ENCODE data around the gene COL6A1. TPM values are rescaled to one million over a fixed set of nuclear protein-coding genes. Genes with fewer than 3 reads are reported as not detected.

Gene COL6A1
- polyA plus RNA-seq, 3 donors from 2014 or later: 0.17 to 0.18 TPM; not detected in 1

DNA sequence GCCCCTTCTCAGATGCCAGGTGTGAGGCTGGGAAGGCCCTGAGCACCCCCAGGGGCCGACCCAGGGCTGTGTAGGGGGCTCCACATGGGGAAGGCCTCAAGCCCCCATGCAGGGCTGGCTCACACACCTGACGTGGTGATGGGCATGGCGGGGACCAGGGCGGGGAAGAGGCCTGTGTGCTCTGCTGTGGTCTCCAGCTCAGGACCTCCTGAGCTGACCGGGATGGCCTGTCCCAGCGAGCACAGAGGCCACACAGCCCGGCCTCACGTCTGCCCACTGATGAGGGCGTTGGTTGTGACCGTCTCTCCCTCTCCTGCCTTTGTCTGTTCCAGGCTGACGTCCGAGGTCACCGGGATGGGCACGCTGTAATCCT is 40.2 kb upstream of the COL6A1 start:
- Mint-ChIP-seq H3K36me3 (no peaks in the 10 kb centered on the region), H3K27me3 (ENCODE audit: low read depth in 3 of 3) (no peaks in the 10 kb centered on the region), H3K9me3 (no peaks in the 10 kb centered on the region), H3K4me1 (no peaks in the 10 kb centered on the region), H3K4me3 (no peak overlapping the region), H3K27ac (no peak overlapping the region)
- no peak for DNase-seq

DNA sequence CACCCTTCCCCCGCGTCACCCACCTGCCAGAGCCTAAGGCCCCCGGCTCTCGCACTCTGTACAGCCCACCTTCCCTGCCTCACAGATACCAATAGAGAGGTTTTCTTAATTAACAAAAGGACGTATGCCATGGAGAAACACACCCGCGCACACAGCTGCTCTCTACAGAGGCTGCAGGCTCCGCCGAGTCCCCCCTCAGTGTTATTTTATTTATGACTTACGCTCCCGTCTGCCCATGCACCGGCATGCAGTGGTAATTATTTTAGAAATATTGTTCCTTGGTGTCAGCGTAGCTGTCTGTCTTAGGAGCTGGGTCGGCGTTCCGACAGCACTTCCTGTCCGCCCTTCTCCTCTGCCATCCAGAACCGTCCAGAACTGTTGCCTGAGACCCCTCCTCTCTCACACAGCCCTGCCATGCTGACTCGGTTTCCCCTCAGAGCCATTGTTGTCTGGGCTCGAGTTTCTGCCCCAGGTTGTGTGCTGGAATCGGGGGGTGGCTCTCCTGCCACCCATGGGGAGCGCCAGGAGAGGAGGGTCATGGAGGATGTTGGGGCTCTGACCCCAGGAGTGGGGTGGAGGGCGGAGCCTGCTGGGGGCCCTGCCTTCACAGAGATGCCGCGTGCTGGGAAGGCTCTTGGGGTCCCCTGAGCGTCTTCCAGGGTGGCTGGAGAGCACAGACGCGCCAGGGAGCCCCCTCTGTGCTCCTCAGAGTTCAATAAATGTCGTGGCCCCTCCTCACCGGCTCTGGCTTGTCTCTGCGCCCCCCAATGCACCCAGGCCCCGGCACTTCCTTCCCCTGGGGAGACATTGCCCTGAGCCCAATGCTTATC is 39.6 kb upstream of the COL6A1 start:
- Mint-ChIP-seq H3K9me3 (no peaks in the 10 kb centered on the region), H3K27me3 (ENCODE audit: low read depth in 3 of 3) (no peaks in the 10 kb centered on the region), H3K27ac (no peak overlapping the region), H3K4me3 (no peak overlapping the region), H3K36me3 (no peaks in the 10 kb centered on the region), H3K4me1 (no peaks in the 10 kb centered on the region)
- DNase-seq: no peak

DNA sequence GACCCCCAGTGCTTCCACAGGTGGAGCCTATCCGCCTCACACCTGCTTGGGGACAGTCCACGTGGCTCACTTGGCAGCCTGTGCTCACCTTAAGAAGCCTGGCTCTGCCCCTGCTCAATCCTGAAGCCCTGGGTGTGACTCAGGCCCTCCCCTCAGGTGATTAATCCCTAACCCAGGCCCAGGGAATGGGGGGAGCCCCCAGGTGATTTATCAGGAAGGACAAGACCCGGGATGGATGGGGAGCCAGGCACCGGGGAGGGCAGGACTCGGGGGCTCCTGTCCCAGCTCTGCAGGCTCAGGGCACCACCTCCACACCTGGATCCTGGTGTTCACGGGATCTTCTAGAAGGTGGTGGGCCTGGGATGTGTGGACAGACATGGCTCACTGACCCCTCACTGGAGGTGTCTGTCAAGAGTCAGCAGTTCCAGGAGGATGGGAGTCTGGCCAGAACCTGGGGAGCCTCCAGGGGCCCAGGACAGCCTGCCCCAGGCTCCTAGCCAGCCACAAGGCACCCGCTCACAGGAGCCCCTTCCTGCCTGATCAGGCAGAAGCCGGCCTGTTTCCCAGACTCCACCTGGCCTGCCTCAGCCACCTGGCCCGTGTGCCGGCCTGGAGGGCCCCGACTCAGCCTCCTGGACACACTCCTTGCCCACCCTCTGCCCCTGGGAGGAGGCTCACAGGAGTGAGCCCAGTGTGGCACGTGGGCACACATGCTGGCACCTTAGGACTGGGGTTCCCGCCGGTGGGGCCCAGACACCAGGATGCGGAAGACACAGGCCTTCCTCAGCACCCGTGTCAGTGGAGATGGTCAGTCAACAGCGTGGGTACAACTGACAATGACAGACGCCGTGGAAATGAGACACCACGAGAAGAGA is 38.6 kb upstream of the COL6A1 start:
- no peaks in the 10 kb centered on the region for H3K27me3 Mint-ChIP-seq (ENCODE audit: low read depth in 3 of 3)
- no peak overlapping the region for H3K4me3 Mint-ChIP-seq
- H3K36me3 Mint-ChIP-seq: no peaks in the 10 kb centered on the region
- H3K4me1 Mint-ChIP-seq: no peaks in the 10 kb centered on the region
- no peaks in the 10 kb centered on the region for H3K9me3 Mint-ChIP-seq
- H3K27ac Mint-ChIP-seq: peak overlapping the region in 1 of 6 donors; percentile 55
- no peak for DNase-seq

- Mint-ChIP-seq H3K4me3 (no peak overlapping the region), H3K27ac (no peak overlapping the region), H3K27me3 (ENCODE audit: low read depth in 3 of 3) (no peaks in the 10 kb centered on the region), H3K36me3 (no peaks in the 10 kb centered on the region), H3K4me1 (no peaks in the 10 kb centered on the region), H3K9me3 (no peaks in the 10 kb centered on the region)
- DNase-seq: no peak
These were observed 37.7 kb upstream of the COL6A1 start for GRCh38 chr21:45943630-45944540.

DNA sequence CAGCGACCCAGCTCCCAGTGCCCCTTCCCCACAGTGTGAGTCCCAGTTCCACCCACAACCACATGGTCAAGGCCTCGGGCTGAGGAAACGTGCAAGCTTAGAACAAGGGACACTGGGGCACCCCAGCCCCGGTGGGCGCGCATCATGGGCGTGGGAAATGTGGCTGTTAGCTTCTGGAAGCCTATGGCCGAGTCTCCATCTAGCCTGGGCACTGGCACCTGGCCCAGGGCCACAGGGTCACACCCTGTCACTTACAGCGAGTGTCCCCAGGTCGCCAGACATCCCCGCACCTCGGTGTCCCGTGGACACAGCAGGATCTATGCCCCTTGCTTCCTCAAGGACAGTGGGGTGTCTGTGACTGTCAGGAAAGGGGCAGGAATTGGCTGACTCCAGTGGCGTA is 37.0 kb upstream of the COL6A1 start:
- Mint-ChIP-seq H3K9me3 (no peaks in the 10 kb centered on the region), H3K27me3 (ENCODE audit: low read depth in 3 of 3) (no peaks in the 10 kb centered on the region), H3K27ac (no peak overlapping the region), H3K4me3 (no peak overlapping the region), H3K36me3 (no peaks in the 10 kb centered on the region), H3K4me1 (no peaks in the 10 kb centered on the region)
- DNase-seq: no peak

DNA sequence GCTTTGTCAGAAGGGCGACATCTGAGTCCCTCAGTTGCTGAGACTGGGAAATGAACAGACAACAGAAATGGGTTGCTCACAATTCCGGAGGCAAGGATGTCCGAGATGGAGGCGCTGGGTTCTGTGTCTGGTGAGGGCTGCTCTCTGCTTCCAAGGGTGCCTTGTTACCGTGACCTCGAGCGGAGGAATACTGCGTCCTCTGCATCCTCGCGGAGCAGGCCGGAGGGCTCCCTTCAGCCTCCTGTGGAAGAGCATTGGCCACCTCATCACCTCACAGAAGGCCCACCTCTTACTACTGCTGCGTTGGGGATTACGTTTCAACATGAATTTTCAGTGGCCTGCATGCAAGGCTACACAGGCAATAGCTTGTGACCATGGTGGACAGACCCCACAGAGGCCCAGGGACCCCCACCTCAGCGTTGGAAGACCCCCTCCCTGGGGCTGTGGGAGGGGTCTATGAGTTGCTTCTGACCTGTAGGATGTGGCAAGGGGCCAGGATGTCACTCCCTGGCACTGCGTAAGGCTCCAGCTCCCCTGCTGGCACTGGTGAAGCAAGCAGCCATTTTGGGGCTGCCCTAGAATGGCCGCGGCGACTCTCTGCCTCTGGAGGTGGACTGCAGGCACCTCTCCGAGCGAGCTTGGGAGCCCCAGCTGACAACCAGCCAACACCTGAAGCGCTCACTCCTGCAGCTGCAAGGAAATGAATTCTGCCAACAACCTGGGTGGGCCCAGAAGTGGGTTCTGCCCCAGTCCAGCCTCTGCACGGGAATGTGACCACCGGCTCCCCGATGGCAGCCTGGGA is 36.3 kb upstream of the COL6A1 start:
- Mint-ChIP-seq H3K27ac (no peak overlapping the region), H3K27me3 (ENCODE audit: low read depth in 3 of 3) (no peaks in the 10 kb centered on the region), H3K36me3 (no peaks in the 10 kb centered on the region), H3K4me3 (no peak overlapping the region), H3K4me1 (no peaks in the 10 kb centered on the region), H3K9me3 (no peaks in the 10 kb centered on the region)
- DNase-seq: no peak

DNA sequence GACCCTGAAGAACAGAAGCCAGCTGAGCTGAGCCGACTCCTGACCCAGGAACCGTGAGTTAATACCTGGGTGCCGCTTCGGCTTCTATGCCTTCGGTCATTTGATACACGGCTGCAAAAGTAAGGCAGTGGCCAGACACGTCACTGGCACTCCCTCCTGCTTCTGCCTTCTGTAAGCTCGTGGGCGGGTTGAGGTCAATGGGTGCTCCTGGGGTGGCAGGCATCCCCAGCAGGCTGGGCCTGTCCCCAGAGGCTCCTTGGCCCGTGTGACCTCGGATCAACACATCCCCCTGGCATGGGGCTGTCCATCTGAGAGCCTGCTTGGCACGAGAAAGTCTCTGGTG is 35.7 kb upstream of the COL6A1 start:
- Mint-ChIP-seq H3K27ac (no peak overlapping the region), H3K4me1 (no peaks in the 10 kb centered on the region), H3K4me3 (no peak overlapping the region), H3K9me3 (no peaks in the 10 kb centered on the region), H3K27me3 (ENCODE audit: low read depth in 3 of 3) (peaks cover 0 to under 1% (median 0%) of the 10 kb centered on the region in 3 donors), H3K36me3 (no peaks in the 10 kb centered on the region)
- no peak for DNase-seq

DNA sequence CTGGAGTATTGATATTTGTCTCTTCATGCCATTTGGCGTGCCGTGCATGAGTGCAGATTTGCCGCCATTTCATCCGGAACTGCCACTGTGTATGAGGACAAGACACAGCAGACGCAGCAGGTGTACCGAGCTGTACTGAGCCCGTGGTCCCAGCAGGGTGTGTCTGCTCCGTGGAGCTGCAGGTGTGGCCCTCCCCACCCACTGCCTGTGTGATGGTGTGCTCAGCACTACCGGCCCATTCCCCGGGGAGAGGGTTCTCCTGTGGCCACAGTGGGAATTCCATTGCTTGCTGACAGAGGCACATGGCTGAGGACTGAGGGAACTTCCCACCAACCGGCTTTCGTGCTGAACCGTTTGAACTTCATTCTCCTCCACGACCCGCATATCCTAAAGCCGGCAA is 34.3 kb upstream of the COL6A1 start:
- H3K4me1 Mint-ChIP-seq: no peaks in the 10 kb centered on the region
- peaks cover 0 to 2% (median 2%) of the 10 kb centered on the region in 3 donors for H3K27me3 Mint-ChIP-seq (ENCODE audit: low read depth in 3 of 3)
- no peaks in the 10 kb centered on the region for H3K9me3 Mint-ChIP-seq
- H3K4me3 Mint-ChIP-seq: no peak overlapping the region
- H3K36me3 Mint-ChIP-seq: no peaks in the 10 kb centered on the region
- no peak for DNase-seq
- no peak overlapping the region for H3K27ac Mint-ChIP-seq

DNA sequence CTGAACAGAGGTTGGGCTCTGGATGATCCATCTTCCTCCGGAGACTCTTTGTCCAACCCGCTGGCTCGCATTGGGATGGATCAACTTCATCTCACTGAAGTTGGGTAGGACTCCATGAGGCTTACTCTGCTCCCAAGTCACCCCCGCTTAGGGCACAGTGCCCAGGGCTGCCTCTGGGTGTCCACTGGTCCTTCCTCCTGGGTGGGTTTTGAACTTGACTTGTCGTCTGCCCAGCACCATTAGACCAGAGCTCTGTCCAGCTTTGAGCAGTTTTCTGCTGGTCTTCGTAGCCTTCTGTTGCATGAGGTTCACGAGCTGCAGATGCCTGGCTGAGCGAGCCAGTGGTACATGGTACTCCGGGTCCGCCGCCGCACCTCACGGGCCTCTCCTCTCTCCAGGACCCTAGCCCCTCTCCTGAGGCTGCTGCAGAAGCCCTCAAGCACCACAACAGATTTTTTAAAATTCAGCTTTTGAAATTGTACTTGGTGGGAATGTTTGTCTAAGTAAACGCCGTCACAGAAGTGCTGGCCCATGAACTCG is 33.8 kb upstream of the COL6A1 start:
- no peaks in the 10 kb centered on the region for H3K36me3 Mint-ChIP-seq
- no peaks in the 10 kb centered on the region for H3K4me1 Mint-ChIP-seq
- H3K9me3 Mint-ChIP-seq: no peaks in the 10 kb centered on the region
- no peak for DNase-seq
- H3K4me3 Mint-ChIP-seq: no peak overlapping the region
- H3K27ac Mint-ChIP-seq: no peak overlapping the region
- peaks cover 0 to 2% (median 2%) of the 10 kb centered on the region in 3 donors for H3K27me3 Mint-ChIP-seq (ENCODE audit: low read depth in 3 of 3)

- DNase-seq: no peak
- H3K27ac Mint-ChIP-seq: no peak overlapping the region
- H3K9me3 Mint-ChIP-seq: peaks cover 0 to 3% (median 0%) of the 10 kb centered on the region in 6 donors
- H3K4me3 Mint-ChIP-seq: no peak overlapping the region
- no peaks in the 10 kb centered on the region for H3K4me1 Mint-ChIP-seq
- peaks cover 0 to 2% (median 2%) of the 10 kb centered on the region in 3 donors for H3K27me3 Mint-ChIP-seq (ENCODE audit: low read depth in 3 of 3)
- H3K36me3 Mint-ChIP-seq: no peaks in the 10 kb centered on the region
These were observed 32.9 kb upstream of the COL6A1 start for GRCh38 chr21:45948576-45949141.

DNA sequence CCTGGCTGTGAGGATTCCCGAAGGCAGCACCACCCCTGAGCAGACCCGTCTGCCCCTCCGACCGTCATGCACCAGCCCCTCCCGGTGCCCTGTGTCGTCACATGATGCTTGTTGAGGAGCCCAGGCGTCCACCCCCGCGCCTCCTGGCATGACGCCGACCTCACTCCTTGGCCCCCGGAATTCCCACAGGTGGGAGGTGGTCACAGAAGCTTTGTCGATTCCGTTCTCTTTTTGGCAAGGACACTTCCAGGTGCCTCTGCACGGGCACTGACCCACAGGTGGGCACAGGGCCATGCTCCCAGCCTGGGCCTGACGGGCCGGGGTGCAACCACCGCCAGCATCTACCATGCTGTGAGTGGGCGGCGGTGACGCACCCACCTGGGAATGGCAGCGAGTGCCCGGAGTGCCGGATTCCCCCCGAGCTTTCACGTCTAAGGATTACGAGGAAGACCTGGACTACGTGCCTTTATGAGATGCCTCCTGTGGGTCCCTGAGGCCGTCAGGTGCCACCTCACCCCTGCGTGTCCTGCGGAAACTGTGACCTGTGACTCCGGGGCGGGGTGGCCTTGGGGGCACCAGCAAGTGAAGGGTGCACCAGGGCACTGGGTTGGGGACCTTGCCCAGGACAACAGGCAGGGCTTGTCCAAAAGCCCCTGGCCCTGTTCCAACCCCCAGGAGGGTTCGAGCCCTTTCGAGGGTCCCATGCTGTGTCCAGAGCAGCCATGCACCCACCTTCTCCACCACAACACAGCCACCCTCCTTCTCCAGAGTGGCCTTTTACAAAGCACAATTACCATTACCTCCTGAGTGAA is 31.4 kb upstream of the COL6A1 start:
- Mint-ChIP-seq H3K4me1 (no peaks in the 10 kb centered on the region), H3K36me3 (no peaks in the 10 kb centered on the region), H3K27ac (no peak overlapping the region), H3K4me3 (no peak overlapping the region), H3K9me3 (peaks cover 0 to 3% (median 0%) of the 10 kb centered on the region in 6 donors), H3K27me3 (ENCODE audit: low read depth in 3 of 3) (peaks cover 0 to 2% (median 2%) of the 10 kb centered on the region in 3 donors)
- DNase-seq: no peak

All from immature natural killer cell (primary cell).